Endodermal cell (in vitro differentiated cells): ENCODE data around the gene RAB3B. TPM values are rescaled to one million over a fixed set of nuclear protein-coding genes. Genes with fewer than 3 reads are reported as not detected.
A peak's percentile ranks its signal among the peaks of the same experiment; 100 is the strongest.

Experiments
- DNase-seq: peaks from one replicate; pipeline ENCODE4 v3.0.0-alpha.2; 2017
- H3K27ac ChIP-seq: 2 replicates; pipeline ENCODE4 v1.5.1; 2013; ENCODE audit warnings: mild to moderate bottlenecking, low read depth, low read length, moderate library complexity
- H3K27me3 ChIP-seq: 2 replicates; pipeline ENCODE4 v1.6.1; 2013; ENCODE audit warnings: mild to moderate bottlenecking, low read length, moderate library complexity; ENCODE audit not compliant: insufficient read depth, control insufficient read depth, poor library complexity, severe bottlenecking
- H3K36me3 ChIP-seq: 2 replicates; pipeline ENCODE4 v1.7.0; 2013; ENCODE audit warnings: mild to moderate bottlenecking, low read length, moderate library complexity; ENCODE audit not compliant: control insufficient read depth, insufficient read depth
- H3K4me1 ChIP-seq: one replicate; pipeline ENCODE4 v1.7.0; 2013; ENCODE audit warnings: low read length; ENCODE audit not compliant: control insufficient read depth, insufficient read depth
- H3K4me3 ChIP-seq: 2 replicates; pipeline ENCODE4 v1.5.1; 2013; ENCODE audit warnings: mild to moderate bottlenecking, low read length, moderate library complexity
- H3K9ac ChIP-seq: 2 replicates; pipeline ENCODE4 v1.6.1; 2013; ENCODE audit warnings: mild to moderate bottlenecking, low read length, moderate library complexity; ENCODE audit not compliant: poor library complexity, severe bottlenecking; ENCODE audit errors: extremely low read depth
- H3K9me3 ChIP-seq: 2 replicates; pipeline ENCODE4 v1.6.1; 2013; ENCODE audit warnings: mild to moderate bottlenecking, low read length, moderate library complexity; ENCODE audit not compliant: control insufficient read depth
- H3K27ac Mint-ChIP-seq: 2 replicates; pipeline ENCODE4 v1.8.0; 2020; ENCODE audit warnings: mixed read lengths
- H3K27me3 Mint-ChIP-seq: 2 replicates; pipeline ENCODE4 v1.8.0; 2021; ENCODE audit warnings: mild to moderate bottlenecking, mixed read lengths; ENCODE audit not compliant: insufficient read depth
- H3K36me3 Mint-ChIP-seq: 2 replicates; pipeline ENCODE4 v1.8.0; 2020; ENCODE audit warnings: low read depth, mixed read lengths
- H3K4me1 Mint-ChIP-seq: 2 replicates; pipeline ENCODE4 v1.8.0; 2020; ENCODE audit warnings: mixed read lengths
- H3K4me3 Mint-ChIP-seq: 2 replicates; pipeline ENCODE4 v1.8.0; 2020; ENCODE audit warnings: mild to moderate bottlenecking, moderate library complexity, mixed read lengths
- H3K9me3 Mint-ChIP-seq: 2 replicates; pipeline ENCODE4 v1.8.0; 2020; ENCODE audit warnings: mild to moderate bottlenecking, mixed read lengths
- WGBS, 2 experiments: methylation state at CpG; one replicate each; pipeline versions ENCODE4 v1.1.5 to v1.1.7; 2013; ENCODE audit warnings: missing lambda C conversion rate in 2 of 2, mixed read lengths in 1 of 2; ENCODE audit not compliant: insufficient coverage in 1 of 2, insufficient read length in 1 of 2; 5-methylcytosine and 5-hydroxymethylcytosine counted together
- total RNA-seq, 2 donors: library from RNA; stranded (reverse); fragmentation: NEBNext Ultra II Directional in 1 of 2; extraction: Animal tissue kit (Norgen Biotek cat#: 25700) in 1 of 2; gene quantifications; 2 replicates in 1 of 2; 3 replicates in 1 of 2; pipeline ENCODE4 v1.2.1, GENCODE V29; 2021
- TF ChIP-seq, protein P1 (sequence below): fragments of 200-600 bp; sonication (generic); conservative IDR thresholded peaks from 2 replicates; pipeline ENCODE4 v1.5.0; 2021; ENCODE audit warnings: antibody characterized with exemption, mild to moderate bottlenecking

RAB3B gene
- total RNA-seq, 2 donors from 2014 or later, result 58.1 to 66.0 TPM

DNA sequence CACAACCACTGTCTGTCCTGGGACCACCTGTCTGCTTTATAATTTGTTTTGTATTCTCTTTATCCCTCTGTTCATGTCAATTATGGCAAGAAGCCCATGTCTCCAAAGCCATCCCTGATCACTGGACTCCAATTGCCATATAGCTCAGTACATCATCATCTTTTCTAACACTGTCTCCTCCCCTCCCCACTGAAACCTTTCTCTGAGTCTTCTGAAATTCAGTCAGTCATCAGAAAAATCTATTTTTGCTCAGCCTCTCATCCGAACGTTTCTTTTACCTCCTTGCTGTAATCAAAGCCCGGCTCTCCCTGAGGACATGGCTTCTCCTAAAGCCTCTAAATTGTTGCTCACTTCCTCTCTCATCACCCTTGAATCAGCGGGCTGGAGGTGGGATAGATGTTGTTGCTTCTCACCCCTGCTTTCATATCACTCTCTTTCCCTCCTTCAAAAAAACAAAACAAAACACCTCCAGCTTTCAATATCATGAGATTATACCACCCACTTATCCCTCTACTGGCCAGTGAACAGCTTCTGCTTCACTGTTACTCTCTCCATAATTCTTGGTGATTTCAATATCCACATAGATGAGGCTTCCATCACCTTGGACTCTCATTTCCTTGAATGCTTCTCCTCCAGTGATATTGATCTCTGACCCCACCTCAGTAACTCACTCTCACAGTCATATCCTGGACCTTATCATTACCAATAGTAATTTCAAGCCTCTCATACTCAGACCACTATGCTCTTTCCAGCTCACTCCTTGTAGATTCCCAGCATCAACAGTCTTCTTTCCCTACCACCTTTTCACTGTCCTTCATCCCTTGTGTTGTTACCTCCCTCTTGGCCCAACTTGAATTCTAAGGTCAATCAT, 27.8 kb downstream of the RAB3B start:
- no peaks in the 10 kb centered on the region for H3K9me3 Mint-ChIP-seq
- H3K27ac ChIP-seq, result no peak overlapping the region
- peaks cover 38% of the 10 kb centered on the region for H3K36me3 ChIP-seq
- peaks cover 26% of the 10 kb centered on the region for H3K36me3 Mint-ChIP-seq
- no peak overlapping the region for H3K4me3 ChIP-seq
- no peaks in the 10 kb centered on the region for H3K27me3 ChIP-seq
- 87 to 92% methylated on average over 3 to 4 of the region's 4 CpGs for WGBS, 2 experiments
- DNase-seq, result no peak
- peaks cover 33% of the 10 kb centered on the region for H3K4me1 Mint-ChIP-seq
- peaks cover 29% of the 10 kb centered on the region for H3K4me1 ChIP-seq
- H3K4me3 Mint-ChIP-seq, result no peak overlapping the region
- peaks cover 4% of the 10 kb centered on the region for H3K9me3 ChIP-seq
- H3K9ac ChIP-seq, result no peak overlapping the region
- no peaks in the 10 kb centered on the region for H3K27me3 Mint-ChIP-seq
- TF ChIP-seq, protein P1, sequence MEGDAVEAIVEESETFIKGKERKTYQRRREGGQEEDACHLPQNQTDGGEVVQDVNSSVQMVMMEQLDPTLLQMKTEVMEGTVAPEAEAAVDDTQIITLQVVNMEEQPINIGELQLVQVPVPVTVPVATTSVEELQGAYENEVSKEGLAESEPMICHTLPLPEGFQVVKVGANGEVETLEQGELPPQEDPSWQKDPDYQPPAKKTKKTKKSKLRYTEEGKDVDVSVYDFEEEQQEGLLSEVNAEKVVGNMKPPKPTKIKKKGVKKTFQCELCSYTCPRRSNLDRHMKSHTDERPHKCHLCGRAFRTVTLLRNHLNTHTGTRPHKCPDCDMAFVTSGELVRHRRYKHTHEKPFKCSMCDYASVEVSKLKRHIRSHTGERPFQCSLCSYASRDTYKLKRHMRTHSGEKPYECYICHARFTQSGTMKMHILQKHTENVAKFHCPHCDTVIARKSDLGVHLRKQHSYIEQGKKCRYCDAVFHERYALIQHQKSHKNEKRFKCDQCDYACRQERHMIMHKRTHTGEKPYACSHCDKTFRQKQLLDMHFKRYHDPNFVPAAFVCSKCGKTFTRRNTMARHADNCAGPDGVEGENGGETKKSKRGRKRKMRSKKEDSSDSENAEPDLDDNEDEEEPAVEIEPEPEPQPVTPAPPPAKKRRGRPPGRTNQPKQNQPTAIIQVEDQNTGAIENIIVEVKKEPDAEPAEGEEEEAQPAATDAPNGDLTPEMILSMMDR, result no peak
- H3K27ac Mint-ChIP-seq, result no peak overlapping the region

GRCh38 chr1:51961954-51962353, 28.5 kb downstream of the RAB3B start:
- H3K4me1 Mint-ChIP-seq, result peaks cover 41% of the 10 kb centered on the region
- Histone ChIP-seq H3K4me1 (peaks cover 29% of the 10 kb centered on the region), H3K27ac (no peak overlapping the region), H3K9ac (no peak overlapping the region), H3K4me3 (no peak overlapping the region), H3K36me3 (peaks cover 35% of the 10 kb centered on the region), H3K27me3 (no peaks in the 10 kb centered on the region), H3K9me3 (peaks cover 4% of the 10 kb centered on the region)
- no peak for DNase-seq
- no peak overlapping the region for H3K4me3 Mint-ChIP-seq
- WGBS, 2 experiments, result 95 to 100% methylated on average over 2 of the region's 2 CpGs
- TF ChIP-seq, protein P1, result no peak
- H3K27ac Mint-ChIP-seq, result no peak overlapping the region
- no peaks in the 10 kb centered on the region for H3K27me3 Mint-ChIP-seq
- H3K36me3 Mint-ChIP-seq, result peaks cover 22% of the 10 kb centered on the region
- H3K9me3 Mint-ChIP-seq, result no peaks in the 10 kb centered on the region

- Histone ChIP-seq H3K36me3 (peaks cover 34% of the 10 kb centered on the region), H3K9me3 (peaks cover 4% of the 10 kb centered on the region), H3K27ac (no peak overlapping the region), H3K4me3 (no peak overlapping the region), H3K27me3 (no peaks in the 10 kb centered on the region), H3K9ac (no peak overlapping the region), H3K4me1 (peaks cover 26% of the 10 kb centered on the region)
- H3K27me3 Mint-ChIP-seq, result no peaks in the 10 kb centered on the region
- WGBS, 2 experiments, result 76 to 100% methylated on average over 2 of the region's 2 CpGs
- H3K27ac Mint-ChIP-seq, result peak overlapping the region; percentile 14
- no peak overlapping the region for H3K4me3 Mint-ChIP-seq
- peaks cover 44% of the 10 kb centered on the region for H3K4me1 Mint-ChIP-seq
- H3K9me3 Mint-ChIP-seq, result no peaks in the 10 kb centered on the region
- H3K36me3 Mint-ChIP-seq, result peaks cover 21% of the 10 kb centered on the region
- TF ChIP-seq, protein P1, result no peak
- no peak for DNase-seq
Measured at GRCh38 chr1:51961231-51961630, 29.3 kb downstream of the RAB3B start.
